Bronchial epithelial cell (primary cell): ENCODE results near the gene ARL13B. TPM values are rescaled to one million over a fixed set of nuclear protein-coding genes. Genes with fewer than 3 reads are reported as not detected.

Experiments used
- DNase-seq: peaks from one replicate; pipeline ENCODE4 v3.0.0-alpha.2; 2010; ENCODE audit warnings: low read depth
- FAIRE-seq: peaks from 2 replicates; lab custom pipeline; 2011; peaks lifted over from hg19 to GRCh38; lab: Jason Lieb, UNC
- H3K27me3 ChIP-seq: 2 replicates; pipeline ENCODE4 v1.5.1; 2011; ENCODE audit warnings: low read length; ENCODE audit not compliant: control insufficient read depth, insufficient read depth
- H3K36me3 ChIP-seq: 2 replicates; pipeline ENCODE4 v1.5.1; 2011; ENCODE audit warnings: low read length; ENCODE audit not compliant: control insufficient read depth, insufficient read depth
- H3K4me3 ChIP-seq: 2 replicates; pipeline ENCODE4 v1.5.1; 2011; ENCODE audit warnings: mild to moderate bottlenecking, low read depth, low read length, control low read depth
- CTCF ChIP-seq: IDR thresholded peaks from 2 replicates; pipeline ENCODE4 v1.5.1; 2011; ENCODE audit warnings: mild to moderate bottlenecking, moderate library complexity, low read length, control low read depth, inconsistent platforms; ENCODE audit not compliant: insufficient read depth, severe bottlenecking
- total RNA-seq: library from RNA; depleted of rRNA; stranded (reverse); fragments of >200 nt; gene quantifications from 2 replicates; pipeline ENCODE4 v1.2.1, GENCODE V29; 2014

ARL13B gene
- total RNA-seq, 1 donor from 2014 or later: 6.8 TPM

GRCh38 chr3:94001827-94002495 lies 22.0 kb downstream of the ARL13B start:
- H3K27me3 ChIP-seq: no peaks in the 10 kb centered on the region
- no peak for TF ChIP-seq CTCF
- no peak overlapping the region for H3K4me3 ChIP-seq
- FAIRE-seq (no peak), DNase-seq (no peak)
- no peaks in the 10 kb centered on the region for H3K36me3 ChIP-seq

GRCh38 chr3:94004301-94004910 lies 24.5 kb downstream of the ARL13B start:
- Histone ChIP-seq H3K27me3 (no peaks in the 10 kb centered on the region), H3K36me3 (no peaks in the 10 kb centered on the region), H3K4me3 (no peak overlapping the region)
- peak; percentile 69 for TF ChIP-seq CTCF
- peak; percentile 59 for DNase-seq
- FAIRE-seq: no peak

GRCh38 chr3:94008253-94008652 lies 28.3 kb downstream of the ARL13B start:
- Histone ChIP-seq H3K27me3 (no peaks in the 10 kb centered on the region), H3K4me3 (no peak overlapping the region), H3K36me3 (no peaks in the 10 kb centered on the region)
- no peak for TF ChIP-seq CTCF
- no peak for DNase-seq
- no peak for FAIRE-seq

- no peaks in the 10 kb centered on the region for H3K27me3 ChIP-seq
- FAIRE-seq (no peak), DNase-seq (no peak)
- no peak for TF ChIP-seq CTCF
- no peak overlapping the region for H3K4me3 ChIP-seq
- no peaks in the 10 kb centered on the region for H3K36me3 ChIP-seq
Measured at GRCh38 chr3:94009608-94010007, 29.7 kb downstream of the ARL13B start.

- DNase-seq (no peak), FAIRE-seq (no peak)
- Histone ChIP-seq H3K27me3 (no peaks in the 10 kb centered on the region), H3K4me3 (no peak overlapping the region), H3K36me3 (no peaks in the 10 kb centered on the region)
- TF ChIP-seq CTCF: no peak
Measured at GRCh38 chr3:94011233-94011711, 31.3 kb downstream of the ARL13B start.

GRCh38 chr3:94012185-94012584 lies 32.2 kb downstream of the ARL13B start:
- no peak for TF ChIP-seq CTCF
- FAIRE-seq (no peak), DNase-seq (no peak)
- H3K4me3 ChIP-seq: no peak overlapping the region
- H3K27me3 ChIP-seq: no peaks in the 10 kb centered on the region
- H3K36me3 ChIP-seq: no peaks in the 10 kb centered on the region
